ENCODE measurements around the gene SBK3. TPM values are rescaled to one million over a fixed set of nuclear protein-coding genes. Genes with fewer than 3 reads are reported as not detected.

Gene SBK3
- total and polyA plus RNA-seq, 3 donors from 2014 or later = 0.34 to 0.81 (median 0.39) TPM

DNA sequence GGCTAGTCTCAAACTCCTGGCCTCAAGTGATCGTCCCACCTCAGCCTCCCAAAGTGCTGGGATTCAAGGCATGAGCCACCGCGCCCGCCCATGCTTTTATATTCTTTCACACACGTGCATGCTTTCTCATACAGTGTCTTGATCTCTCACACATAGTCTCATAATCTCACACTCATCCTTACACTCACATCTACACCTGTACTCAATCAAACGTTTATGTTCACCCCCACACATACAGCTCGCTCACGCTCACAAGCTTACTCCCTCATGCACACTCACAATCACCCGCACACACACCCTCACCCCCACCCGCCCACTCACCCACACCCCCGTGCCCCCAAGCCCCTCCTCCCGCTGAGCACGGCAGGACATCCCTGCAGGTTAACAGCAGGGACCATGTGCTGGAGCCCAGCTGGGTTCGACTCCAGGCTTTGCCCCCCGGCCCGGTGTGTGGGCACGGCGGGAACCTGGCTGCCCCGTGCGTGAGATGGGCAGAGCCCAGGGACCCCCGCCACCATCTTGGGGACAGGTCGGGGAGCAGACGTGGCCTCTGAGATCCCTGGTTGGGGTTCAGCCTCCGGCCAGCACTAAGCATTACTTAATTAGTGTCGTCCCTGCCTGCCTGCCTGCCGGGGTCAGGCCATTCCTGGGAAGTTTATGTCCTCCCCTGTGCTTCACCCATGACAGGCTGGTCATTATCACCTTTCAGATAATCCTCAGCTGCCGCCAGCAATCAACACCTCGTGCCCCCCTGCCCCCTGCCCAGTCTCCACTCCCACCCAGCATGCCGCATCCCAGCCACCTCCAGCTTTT lies 19.8 kb downstream of the SBK3 start:
- Histone ChIP-seq H3K27me3 (no peaks in the 10 kb centered on the region), H3K4me3 (no peak overlapping the region), H3K9me3 (no peaks in the 10 kb centered on the region), H3K36me3 (ENCODE audit: low read depth, missing control alignments) (no peaks in the 10 kb centered on the region), H3K4me1 (peaks cover 10% of the 10 kb centered on the region), H3K27ac (no peak overlapping the region)
- intact Hi-C loops (cut with DNase I; ENCODE audit: low total_unique reads) = no loop called here
- TF ChIP-seq, protein P1, sequence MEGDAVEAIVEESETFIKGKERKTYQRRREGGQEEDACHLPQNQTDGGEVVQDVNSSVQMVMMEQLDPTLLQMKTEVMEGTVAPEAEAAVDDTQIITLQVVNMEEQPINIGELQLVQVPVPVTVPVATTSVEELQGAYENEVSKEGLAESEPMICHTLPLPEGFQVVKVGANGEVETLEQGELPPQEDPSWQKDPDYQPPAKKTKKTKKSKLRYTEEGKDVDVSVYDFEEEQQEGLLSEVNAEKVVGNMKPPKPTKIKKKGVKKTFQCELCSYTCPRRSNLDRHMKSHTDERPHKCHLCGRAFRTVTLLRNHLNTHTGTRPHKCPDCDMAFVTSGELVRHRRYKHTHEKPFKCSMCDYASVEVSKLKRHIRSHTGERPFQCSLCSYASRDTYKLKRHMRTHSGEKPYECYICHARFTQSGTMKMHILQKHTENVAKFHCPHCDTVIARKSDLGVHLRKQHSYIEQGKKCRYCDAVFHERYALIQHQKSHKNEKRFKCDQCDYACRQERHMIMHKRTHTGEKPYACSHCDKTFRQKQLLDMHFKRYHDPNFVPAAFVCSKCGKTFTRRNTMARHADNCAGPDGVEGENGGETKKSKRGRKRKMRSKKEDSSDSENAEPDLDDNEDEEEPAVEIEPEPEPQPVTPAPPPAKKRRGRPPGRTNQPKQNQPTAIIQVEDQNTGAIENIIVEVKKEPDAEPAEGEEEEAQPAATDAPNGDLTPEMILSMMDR (IDR thresholded peaks at IDR 0.05) = no peak
- no peak for TF ChIP-seq POLR2A (IDR thresholded peaks at IDR 0.05)
- 29% methylated on average over 20 to 29 of the region's 29 CpGs for WGBS, 2 donors
- no peak for DNase-seq

DNA sequence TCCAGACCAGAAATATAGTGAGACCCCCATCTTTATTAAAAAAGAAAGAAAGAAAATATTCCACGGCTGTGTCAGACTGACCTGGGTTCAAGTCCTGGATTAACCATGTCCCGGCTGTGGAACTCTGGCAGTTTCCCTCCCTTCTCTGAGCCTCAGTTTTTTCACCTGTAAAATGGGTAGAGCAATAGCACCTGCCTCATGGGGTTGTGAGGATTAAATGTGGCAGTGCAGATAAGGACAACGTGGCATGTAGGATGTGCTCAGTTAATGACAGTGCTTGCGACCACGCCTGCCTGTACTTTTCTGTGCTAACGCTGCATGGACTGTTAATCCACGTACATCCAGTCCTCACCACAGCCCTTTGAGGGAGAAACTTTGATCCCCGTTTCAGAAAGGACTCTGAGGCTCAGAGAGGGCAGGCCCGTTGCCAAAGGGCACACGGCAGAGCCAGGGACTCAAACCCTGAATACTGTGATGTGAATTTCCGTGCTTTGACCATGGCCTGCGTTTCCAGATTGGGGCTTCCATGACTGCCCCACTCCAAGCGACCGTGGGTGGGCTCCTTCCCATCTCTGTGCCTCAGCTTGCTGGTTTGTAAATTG lies 24.6 kb downstream of the SBK3 start:
- Histone ChIP-seq H3K27ac (no peak overlapping the region), H3K4me3 (no peak overlapping the region), H3K27me3 (no peaks in the 10 kb centered on the region), H3K36me3 (ENCODE audit: low read depth, missing control alignments) (no peaks in the 10 kb centered on the region), H3K4me1 (peaks cover 11% of the 10 kb centered on the region), H3K9me3 (no peaks in the 10 kb centered on the region)
- DNase-seq = no peak
- no peak for TF ChIP-seq POLR2A (IDR thresholded peaks at IDR 0.05)
- TF ChIP-seq, protein P1 (IDR thresholded peaks at IDR 0.05) = no peak
- 65 to 77% methylated on average over 12 to 14 of the region's 14 CpGs for WGBS, 2 donors
- intact Hi-C loops (cut with DNase I; ENCODE audit: low total_unique reads) = no loop called here

DNA sequence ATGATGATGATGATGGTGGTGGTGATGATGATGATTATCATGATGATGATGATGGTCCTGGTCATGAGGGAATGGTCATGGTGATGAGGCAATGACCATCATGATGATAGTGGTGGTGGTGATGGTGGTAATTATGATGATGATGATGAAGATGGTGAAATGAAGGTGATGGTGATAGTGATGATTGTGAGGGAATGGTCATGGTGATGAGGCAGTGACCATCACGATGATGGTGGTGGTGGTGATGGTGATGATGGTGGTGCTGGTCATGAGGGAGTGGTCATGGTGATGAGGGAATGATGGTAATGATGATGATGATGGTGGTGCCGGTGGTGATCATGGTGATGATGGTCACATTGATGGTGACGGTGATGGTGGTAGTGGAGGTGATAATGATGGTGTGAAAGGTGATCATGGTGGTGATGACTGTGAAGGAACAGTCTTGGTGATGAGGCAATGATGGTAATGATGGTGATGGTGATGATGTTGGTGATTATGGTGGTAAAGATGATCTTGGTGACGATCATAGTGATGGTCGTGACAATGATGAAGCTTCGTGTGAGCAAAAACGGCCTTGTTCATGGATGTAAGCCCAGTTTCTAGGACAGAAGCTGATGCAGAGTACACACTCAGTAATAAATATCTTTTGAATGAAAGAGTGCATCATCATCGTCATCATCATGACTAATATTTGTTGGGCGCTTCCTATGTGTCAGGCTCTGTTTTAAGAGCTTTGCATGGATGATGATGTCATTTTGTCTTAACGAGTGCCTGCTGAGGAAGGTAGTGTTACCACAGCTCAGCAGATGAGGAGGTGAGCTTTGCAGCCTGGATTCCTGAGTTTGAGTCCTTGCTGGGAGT lies 25.7 kb downstream of the SBK3 start:
- Histone ChIP-seq H3K27ac (no peak overlapping the region), H3K9me3 (no peaks in the 10 kb centered on the region), H3K36me3 (ENCODE audit: low read depth, missing control alignments) (no peaks in the 10 kb centered on the region), H3K4me1 (peaks cover 11% of the 10 kb centered on the region), H3K4me3 (no peak overlapping the region), H3K27me3 (no peaks in the 10 kb centered on the region)
- intact Hi-C loops (cut with DNase I; ENCODE audit: low total_unique reads) = loop anchor here (10.0 kb wide), 1 partner anchor 85 kb away; the partner anchor contains the start of genes ZNF524 and ZNF865
- DNase-seq = no peak
- WGBS, 2 donors = 89 to 91% methylated on average over 10 of the region's 10 CpGs
- no peak for TF ChIP-seq POLR2A (IDR thresholded peaks at IDR 0.05)
- TF ChIP-seq, protein P1 (IDR thresholded peaks at IDR 0.05) = no peak

DNA sequence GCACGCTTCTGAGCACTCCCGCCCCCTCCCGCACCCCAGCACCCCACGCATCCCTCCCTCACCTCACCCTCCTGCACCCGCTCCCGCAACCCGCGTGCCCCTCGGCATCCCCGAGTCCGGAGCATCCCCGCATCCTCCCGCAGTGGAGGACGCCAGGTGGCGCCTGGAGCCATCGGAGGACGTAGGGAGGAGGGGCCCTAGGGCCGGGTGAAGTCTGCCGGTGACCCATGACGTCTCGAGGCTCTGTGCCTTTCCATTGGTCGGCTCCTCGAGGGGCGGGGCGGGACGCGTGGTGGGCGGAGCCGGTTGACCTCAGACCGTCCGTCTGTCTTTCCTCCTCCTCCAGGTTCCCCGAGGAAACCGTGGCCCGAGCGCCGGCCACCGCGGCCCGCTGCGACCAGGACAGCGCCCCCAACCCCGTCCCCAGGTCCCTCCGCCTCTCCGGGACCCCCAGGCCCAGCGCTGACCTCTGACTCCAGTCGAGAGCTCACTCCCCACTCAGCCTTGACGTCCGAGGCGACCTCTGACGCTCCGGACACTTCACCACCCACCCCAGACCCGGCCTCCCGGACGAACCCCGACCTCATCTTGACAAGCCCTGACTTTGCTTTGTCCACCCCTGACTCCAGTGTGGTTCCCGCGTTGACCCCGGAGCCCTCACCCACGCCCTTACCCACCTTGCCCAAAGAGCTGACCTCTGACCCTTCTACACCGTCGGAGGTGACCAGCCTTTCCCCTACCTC lies 28.3 kb downstream of the SBK3 start:
- no peaks in the 10 kb centered on the region for H3K9me3 ChIP-seq
- H3K4me3 ChIP-seq = peak overlapping the region; percentile 44 to 65
- 8 to 11% methylated on average over 24 to 59 of the region's 61 CpGs for WGBS, 2 donors
- peak; percentile 97 for DNase-seq
- intact Hi-C loops (cut with DNase I; ENCODE audit: low total_unique reads) = loop anchor here (10.0 kb wide), 1 partner anchor 88 kb away; the partner anchor contains the start of genes ZNF524 and ZNF865
- peaks cover 11% of the 10 kb centered on the region for H3K4me1 ChIP-seq
- H3K27ac ChIP-seq = peak overlapping the region; percentile 84 to 91
- TF ChIP-seq POLR2A (IDR thresholded peaks at IDR 0.05) = no peak
- TF ChIP-seq, protein P1 (IDR thresholded peaks at IDR 0.05) = peak; percentile 75 to 96 (median 87)
- H3K36me3 ChIP-seq (ENCODE audit: low read depth, missing control alignments) = no peaks in the 10 kb centered on the region
- no peaks in the 10 kb centered on the region for H3K27me3 ChIP-seq

Data from testis (tissue), 3 donors.